ENCODE results near the gene HNRNPUL1.

GRCh38 chr19:41217741-41218140, 46.4 kb upstream of the HNRNPUL1 start:
- TF ChIP-seq CTCF (IDR thresholded peaks at IDR 0.05) = no peak
- TF ChIP-seq ZFX (IDR thresholded peaks at IDR 0.05; ENCODE audit: borderline replicate concordance) = no peak
